GM21717 (cell line): ENCODE data around the gene MORN5.

Experiments used
- ATAC-seq: cut with Tn5 transposase; IDR thresholded peaks from one replicate; pipeline ENCODE4 v1.9.1; 2021; ENCODE audit warnings: mild to moderate bottlenecking, moderate library complexity; ENCODE audit not compliant: unreplicated experiment

MORN5 gene

DNA sequence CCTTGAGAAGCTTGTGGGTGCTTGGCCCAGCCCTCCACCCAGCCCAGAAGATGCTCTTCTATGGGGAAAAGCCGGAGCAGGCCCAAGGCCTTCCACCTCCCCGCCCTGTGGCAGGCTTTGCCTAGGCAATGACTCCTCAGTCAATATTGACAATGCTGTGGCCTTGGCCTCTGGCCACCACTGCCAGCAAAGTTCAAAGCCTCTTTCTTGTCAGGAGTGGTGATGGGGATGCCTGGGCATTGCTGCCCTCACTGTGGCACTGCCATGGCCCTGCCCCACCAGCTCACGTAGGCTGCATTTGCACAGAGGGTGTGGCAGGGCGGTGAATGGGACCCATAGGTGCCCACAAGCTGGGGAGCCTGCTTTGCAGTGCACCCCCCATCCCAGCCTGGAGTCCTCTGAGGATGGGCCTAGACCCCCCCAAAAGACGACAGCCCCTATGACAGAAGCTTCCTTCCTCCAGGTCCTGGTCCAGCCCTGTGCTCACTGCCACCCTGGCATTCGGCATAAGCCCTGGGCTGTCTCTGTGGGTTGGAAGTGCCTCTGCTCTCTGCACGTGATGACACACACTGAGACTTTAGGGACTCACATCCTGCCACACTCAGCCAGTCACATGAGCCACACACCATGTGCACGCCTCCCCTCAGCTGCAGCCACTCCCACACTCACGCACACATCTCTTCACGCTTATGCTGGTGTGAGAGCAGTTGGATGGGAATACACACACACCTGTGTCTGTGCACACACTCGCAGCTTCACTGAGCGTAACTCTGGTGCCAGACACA, 31.1 kb downstream of the MORN5 start:
- no peak for ATAC-seq

- no peak for ATAC-seq
Observed at GRCh38 chr9:122191584-122191983, 31.9 kb downstream of the MORN5 start.

- ATAC-seq, result no peak
Observed at GRCh38 chr9:122192261-122192875, 32.7 kb downstream of the MORN5 start.

GRCh38 chr9:122192914-122193525, 33.3 kb downstream of the MORN5 start:
- no peak for ATAC-seq

DNA sequence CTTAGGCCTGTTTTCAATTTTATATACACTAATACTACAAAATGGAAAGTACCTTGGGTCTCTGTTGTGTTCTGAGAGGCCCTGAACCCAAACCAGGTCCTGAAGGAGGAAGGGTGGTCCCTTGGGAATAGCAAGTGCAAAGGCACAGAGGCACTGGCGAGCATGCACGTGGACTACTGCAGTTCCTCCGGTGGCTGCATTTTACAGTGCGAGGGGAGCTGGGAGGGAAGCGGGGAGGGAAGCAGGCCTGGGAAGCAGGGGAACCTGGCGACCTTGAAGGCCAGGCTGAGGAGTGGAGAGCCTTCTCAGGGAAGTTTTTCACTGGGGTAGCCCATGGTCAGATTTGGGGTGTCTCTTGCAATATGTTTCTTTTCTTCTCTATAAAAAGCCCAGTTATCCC, 33.9 kb downstream of the MORN5 start:
- ATAC-seq, result no peak

DNA sequence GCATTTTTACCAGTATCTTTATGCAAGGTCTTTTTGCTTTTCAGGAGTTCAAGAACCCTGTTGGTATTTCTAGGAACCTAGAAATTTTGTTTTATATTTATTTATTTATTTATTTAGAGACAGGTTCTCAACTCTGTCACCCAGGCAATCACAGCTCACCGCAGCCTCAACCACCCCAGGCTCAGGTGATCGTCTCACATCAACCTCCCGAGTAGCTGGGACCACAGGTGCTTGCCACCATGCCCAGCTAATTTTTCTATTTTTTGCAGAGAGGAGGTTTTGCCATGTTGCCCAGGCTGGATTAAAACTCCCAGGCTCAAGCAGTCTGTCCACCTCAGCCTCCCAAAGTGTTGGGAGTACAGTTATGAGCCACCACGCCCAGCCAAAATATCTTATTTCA, 36.2 kb downstream of the MORN5 start:
- no peak for ATAC-seq

DNA sequence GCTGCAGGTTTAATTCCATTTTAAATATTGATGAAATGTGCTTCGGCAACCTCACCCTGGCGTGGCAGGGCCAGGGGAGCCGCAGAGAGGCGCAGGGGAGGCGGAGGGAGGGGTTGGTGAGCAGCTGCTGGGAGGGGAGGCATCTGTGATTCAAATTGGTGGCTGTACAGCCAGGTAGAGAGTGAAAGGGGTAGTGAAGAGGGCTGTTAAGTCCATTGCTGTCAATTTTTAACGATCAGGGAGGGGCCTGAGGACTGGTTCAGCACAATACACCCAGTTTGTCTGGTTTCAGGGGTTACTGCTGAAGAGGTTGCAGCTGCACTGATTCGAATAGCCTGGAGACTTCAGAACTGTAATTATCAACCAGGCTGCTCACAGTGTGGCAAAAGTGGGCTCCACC, 37.7 kb downstream of the MORN5 start:
- ATAC-seq, result no peak

- no peak for ATAC-seq
Observed at GRCh38 chr9:122197882-122198281, 38.2 kb downstream of the MORN5 start.

- ATAC-seq, result no peak
Observed at GRCh38 chr9:122200960-122201595, 41.4 kb downstream of the MORN5 start.

- no peak for ATAC-seq
Observed at GRCh38 chr9:122201641-122202040, 41.9 kb downstream of the MORN5 start.

DNA sequence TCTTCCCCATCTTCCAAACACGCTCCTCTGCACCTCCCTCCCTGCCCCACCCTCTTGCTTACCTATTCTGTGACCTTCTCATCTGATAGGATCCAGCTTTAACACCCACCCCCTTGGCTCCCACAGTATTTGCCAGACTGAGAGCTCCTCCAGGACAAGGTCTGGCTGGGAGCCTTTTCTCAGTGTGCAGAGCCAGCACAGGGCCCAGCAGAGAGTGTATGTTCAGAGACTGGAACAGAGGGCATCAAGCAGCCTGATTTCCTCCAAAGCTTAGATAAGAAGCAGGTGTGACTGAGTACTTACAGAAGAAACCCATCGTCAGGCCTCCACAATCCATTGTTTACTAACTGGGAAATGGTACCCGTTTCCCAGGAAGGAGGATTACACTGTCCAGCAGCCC, 42.4 kb downstream of the MORN5 start:
- no peak for ATAC-seq

DNA sequence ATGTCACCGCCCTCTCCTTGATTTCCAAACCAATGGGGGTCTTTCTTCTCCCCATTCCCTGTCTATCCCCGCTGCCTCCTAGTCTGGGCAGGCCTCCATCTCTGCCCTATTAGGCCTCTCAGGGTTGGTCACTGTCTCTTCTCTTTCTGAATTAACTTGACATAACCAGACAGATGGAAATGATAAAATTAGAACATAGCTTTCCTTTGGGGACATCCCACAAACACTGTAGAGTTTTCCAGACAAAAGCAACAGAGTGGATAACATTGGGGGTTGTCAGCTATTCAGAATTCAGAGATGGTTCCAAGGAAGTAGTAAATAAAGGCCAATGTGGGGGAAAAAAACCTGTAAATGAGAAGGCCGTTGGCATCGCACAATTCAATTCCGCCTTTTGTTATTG, 44.3 kb downstream of the MORN5 start:
- ATAC-seq, result no peak

DNA sequence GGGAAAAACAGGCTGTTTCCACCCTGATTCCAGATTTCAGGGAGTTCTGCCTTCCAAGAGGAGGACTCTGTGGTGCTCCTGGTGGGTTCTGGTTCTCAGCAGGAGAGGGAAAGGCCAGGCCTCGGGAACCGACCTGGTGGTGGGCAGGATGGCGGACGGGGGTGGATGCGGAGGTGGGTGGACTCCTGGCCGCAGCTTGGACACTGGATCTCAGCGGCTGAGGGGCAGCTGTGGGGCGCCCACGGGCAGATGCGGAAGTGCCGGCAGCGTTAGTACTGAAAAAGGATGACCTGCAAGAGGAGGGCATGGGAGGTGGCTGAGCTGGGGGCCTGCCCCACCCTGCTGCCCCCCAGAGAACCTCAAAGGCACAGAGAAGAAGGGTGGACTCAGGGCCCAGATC, 44.8 kb downstream of the MORN5 start:
- ATAC-seq, result no peak

- no peak for ATAC-seq
Observed at GRCh38 chr9:122205176-122205575, 45.5 kb downstream of the MORN5 start.

DNA sequence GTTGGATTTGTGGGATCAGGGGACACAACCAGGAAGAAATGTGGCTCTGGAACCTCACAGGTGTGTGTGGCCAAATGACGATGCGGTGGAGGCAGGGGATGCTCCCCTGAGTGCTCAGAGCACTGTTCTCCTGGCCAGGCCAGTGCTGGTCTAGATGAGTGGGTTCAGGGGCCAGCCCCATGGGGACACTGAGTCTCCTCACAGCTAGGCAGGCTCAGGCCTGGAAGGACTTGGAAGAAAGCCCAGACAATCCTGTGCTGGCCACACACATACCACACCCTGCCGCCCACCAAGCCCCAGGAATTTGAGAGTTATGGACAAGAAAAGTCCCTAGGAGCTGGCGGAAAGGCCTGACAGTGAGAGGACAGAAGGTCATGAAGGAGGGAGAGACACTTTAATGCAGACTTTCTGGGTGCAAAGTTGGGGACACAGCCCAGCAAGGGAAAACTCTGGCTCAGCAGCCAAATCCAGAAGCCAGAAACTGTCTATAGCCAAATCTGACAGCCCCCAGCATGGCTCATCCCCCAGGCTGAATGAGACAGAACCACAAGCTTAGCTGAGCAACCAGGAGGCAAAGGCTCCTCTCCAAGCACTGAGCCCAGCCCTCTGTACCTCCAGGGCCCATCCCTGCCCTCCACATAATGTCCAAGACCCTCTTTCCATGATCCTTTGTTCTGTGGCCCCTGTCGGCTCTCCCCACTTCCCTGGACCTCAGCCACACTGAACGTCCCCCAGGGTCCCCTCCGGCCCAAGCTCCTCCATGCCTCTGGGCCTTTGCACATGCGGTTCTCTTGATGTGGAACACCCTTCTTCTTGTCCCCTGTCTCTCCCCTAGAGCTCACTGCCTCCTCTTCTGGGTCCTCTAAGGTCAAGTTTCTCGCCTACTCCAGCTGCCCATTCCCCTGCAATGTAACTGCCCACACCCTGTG, 46.7 kb downstream of the MORN5 start:
- ATAC-seq, result no peak

DNA sequence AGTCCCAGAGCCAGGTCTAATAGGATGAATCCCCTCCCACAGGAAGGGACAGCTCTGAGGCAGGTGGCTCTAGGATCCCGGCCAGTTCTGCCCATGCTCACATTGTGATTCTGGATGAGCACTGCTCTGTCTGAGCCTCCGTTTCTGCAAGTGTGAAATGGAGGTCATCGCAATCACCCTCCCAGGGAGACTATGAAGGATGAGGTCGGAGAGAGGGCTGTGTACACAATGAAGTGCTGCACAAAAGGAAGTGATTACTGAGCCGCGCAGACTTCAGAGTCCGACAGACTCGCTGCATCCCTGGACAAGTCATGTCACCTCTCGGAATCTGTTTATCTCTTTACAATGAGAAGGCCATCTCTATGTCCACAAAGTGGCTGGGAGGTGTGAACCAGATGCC, 47.4 kb downstream of the MORN5 start:
- ATAC-seq, result no peak

- no peak for ATAC-seq
Observed at GRCh38 chr9:122209451-122209850, 49.7 kb downstream of the MORN5 start.

- ATAC-seq, result no peak
Observed at GRCh38 chr9:122212473-122213004, 52.8 kb downstream of the MORN5 start.

DNA sequence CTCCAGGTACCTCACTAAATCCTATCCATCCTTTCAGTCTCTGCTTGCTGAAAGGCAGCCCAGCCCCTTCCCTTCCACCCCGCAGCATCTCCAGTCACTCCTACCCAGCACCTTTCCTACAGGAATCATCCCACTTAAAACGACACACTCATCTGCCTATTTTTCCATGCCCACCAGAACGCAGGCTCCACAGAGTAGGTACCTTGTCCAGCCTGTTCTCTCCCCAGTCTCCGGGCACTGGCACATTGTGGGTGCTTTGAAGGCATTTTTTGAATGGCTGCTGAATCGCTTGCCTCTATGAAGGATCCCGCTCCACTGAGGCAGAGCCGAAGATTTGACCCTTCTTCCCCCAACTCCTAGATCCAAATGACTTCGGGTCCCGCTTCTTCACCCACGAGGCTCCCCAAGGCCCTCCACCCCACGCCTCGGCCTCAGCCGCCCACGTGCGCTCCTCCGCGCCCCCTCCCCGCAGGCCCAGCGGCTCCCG, 53.4 kb downstream of the MORN5 start:
- ATAC-seq, result no peak
